K562 (cell line): ENCODE measurements around the gene RNF112. TPM values are rescaled to one million over a fixed set of nuclear protein-coding genes. Genes with fewer than 3 reads are reported as not detected.

Source experiments
- ADNP ChIP-seq: fragments of 200-800 bp; sonication (Bioruptor generic); IDR thresholded peaks from 2 replicates; pipeline ENCODE4 v1.6.1; 2016; ENCODE audit warnings: missing genetic modification characterization, missing compliant biosample characterization
- BHLHE40 ChIP-seq: IDR thresholded peaks from 2 replicates; pipeline ENCODE4 v1.6.1; 2011; ENCODE audit warnings: low read length, improper control_type of control experiment
- BRCA1 ChIP-seq, 2 experiments: fragments of 450-650 bp in 1 of 2; sonication (generic) in 1 of 2; formaldehyde crosslinking in 1 of 2; IDR thresholded peaks; 2 replicates each; pipeline versions ENCODE4 v1.5.0 to v1.6.1; 2017 to 2020; ENCODE audit warnings: mild to moderate bottlenecking in 1 of 2, missing genetic modification reagents in 1 of 2
- CC2D1A ChIP-seq: fragments of 450-650 bp; IDR thresholded peaks from 2 replicates; pipeline ENCODE4 v1.6.1; 2017; ENCODE audit warnings: mild to moderate bottlenecking
- HNRNPLL ChIP-seq: fragments of 200-400 bp; formaldehyde crosslinking; IDR thresholded peaks from 2 replicates; pipeline ENCODE4 v1.6.1; 2017; ENCODE audit warnings: low read length, low read depth, mild to moderate bottlenecking; ENCODE audit not compliant: poor library complexity, severe bottlenecking
- KLF10 ChIP-seq: fragments of 250-450 bp; sonication (Bioruptor Pico); IDR thresholded peaks from 2 replicates; pipeline ENCODE4 v1.6.1; 2021; ENCODE audit warnings: matching md5 sums
- MCM7 ChIP-seq, 2 experiments: fragments of 450-650 bp; IDR thresholded peaks; 2 replicates each; pipeline ENCODE4 v1.6.1; 2016 to 2018
- NELFE ChIP-seq: IDR thresholded peaks from 2 replicates; pipeline ENCODE4 v1.6.1; 2011; ENCODE audit warnings: mild to moderate bottlenecking; ENCODE audit not compliant: insufficient read depth, insufficient read length
- RBM22 ChIP-seq: fragments of 200-400 bp; formaldehyde crosslinking; IDR thresholded peaks from 2 replicates; pipeline ENCODE4 v1.6.1; 2018; ENCODE audit warnings: low read length, low read depth; ENCODE audit not compliant: poor library complexity, severe bottlenecking
- STAT5B ChIP-seq: fragments of 250-450 bp; sonication (Bioruptor Pico); IDR thresholded peaks from 2 replicates; pipeline ENCODE4 v1.8.0; 2021; ENCODE audit warnings: mild to moderate bottlenecking, inconsistent platforms
- TAF7 ChIP-seq: fragments of 450-650 bp; IDR thresholded peaks from 2 replicates; pipeline ENCODE4 v1.6.1; 2016; ENCODE audit warnings: missing genetic modification characterization, missing compliant biosample characterization
- ZFP30 ChIP-seq: fragments of 250-450 bp; sonication (Bioruptor Pico); IDR thresholded peaks from 2 replicates; pipeline ENCODE4 v1.8.0; 2022; ENCODE audit warnings: moderate library complexity, mild to moderate bottlenecking, inconsistent platforms, borderline replicate concordance
- ZNF316 ChIP-seq: fragments of 450-650 bp; IDR thresholded peaks from 2 replicates; pipeline ENCODE4 v1.6.1; 2016
- ZNF764 ChIP-seq: fragments of 250-450 bp; sonication (Bioruptor Pico); IDR thresholded peaks from 2 replicates; pipeline ENCODE4 v1.4.0; 2020; ENCODE audit warnings: low read depth, mild to moderate bottlenecking, moderate library complexity
- ZNF785 ChIP-seq: fragments of 250-450 bp; sonication (Bioruptor Pico); IDR thresholded peaks from 2 replicates; pipeline ENCODE4 v1.4.0; 2020; ENCODE audit warnings: mild to moderate bottlenecking
- polyA plus RNA-seq, 8 experiments: library from polyadenylated mRNA; depleted of rRNA in 4 of 8; stranded (reverse) in 5 of 8; unstranded in 3 of 8; fragments of >200 nt; fragmentation: Nextera tagmentation in 2 of 8; fragmentation: Illumina TruSeq in 1 of 8; extraction: Ambion mirVana in 2 of 8; extraction: Trizol in 1 of 8; gene quantifications; 2 replicates each; pipeline versions ENCODE4 v1.2.1 to v1.2.3, GENCODE V29; 2011 to 2014; ENCODE audit warnings: inconsistent platforms in 1 of 8, missing spikeins in 1 of 8
- total RNA-seq, 7 experiments: library from RNA; depleted of rRNA in 6 of 7; stranded (reverse); fragments of >200 nt in 6 of 7; fragmentation: Illumina TruSeq in 2 of 7; extraction: Trizol in 2 of 7; gene quantifications; 2 replicates each; pipeline versions ENCODE4 v1.2.1 to v1.2.3, GENCODE V29; 2011 to 2021; ENCODE audit warnings: low replicate concordance in 1 of 7
- TF ChIP-seq, protein P1 (sequence below): fragments of 450-650 bp; IDR thresholded peaks from 2 replicates; pipeline ENCODE4 v1.6.1; 2018; ENCODE audit not compliant: partially characterized antibody
- TF ChIP-seq, protein P2 (sequence below): fragments of 250-450 bp; sonication (Bioruptor Pico); IDR thresholded peaks from 2 replicates; pipeline ENCODE4 v1.8.0; 2021; ENCODE audit warnings: moderate library complexity, mild to moderate bottlenecking, inconsistent platforms
- TF ChIP-seq, protein P3 (sequence below): fragments of 450-650 bp; IDR thresholded peaks from 2 replicates; pipeline ENCODE4 v1.6.1; 2016; ENCODE audit warnings: mild to moderate bottlenecking
- TF ChIP-seq, protein P4 (sequence below): fragments of 250-450 bp; sonication (Bioruptor Pico); IDR thresholded peaks from 2 replicates; pipeline ENCODE4 v1.8.0; 2021; ENCODE audit warnings: mild to moderate bottlenecking, moderate library complexity
- TF ChIP-seq, protein P5 (sequence below): fragments of 450-650 bp; formaldehyde crosslinking; IDR thresholded peaks from 2 replicates; pipeline ENCODE4 v1.4.0; 2020; ENCODE audit warnings: mild to moderate bottlenecking

RNF112 gene
- total and polyA plus RNA-seq, 9 of the 15 experiments (the other 6 are each of a cell fraction or from before 2014, with no cell fraction given) = 0.05 TPM; not detected in 8

DNA sequence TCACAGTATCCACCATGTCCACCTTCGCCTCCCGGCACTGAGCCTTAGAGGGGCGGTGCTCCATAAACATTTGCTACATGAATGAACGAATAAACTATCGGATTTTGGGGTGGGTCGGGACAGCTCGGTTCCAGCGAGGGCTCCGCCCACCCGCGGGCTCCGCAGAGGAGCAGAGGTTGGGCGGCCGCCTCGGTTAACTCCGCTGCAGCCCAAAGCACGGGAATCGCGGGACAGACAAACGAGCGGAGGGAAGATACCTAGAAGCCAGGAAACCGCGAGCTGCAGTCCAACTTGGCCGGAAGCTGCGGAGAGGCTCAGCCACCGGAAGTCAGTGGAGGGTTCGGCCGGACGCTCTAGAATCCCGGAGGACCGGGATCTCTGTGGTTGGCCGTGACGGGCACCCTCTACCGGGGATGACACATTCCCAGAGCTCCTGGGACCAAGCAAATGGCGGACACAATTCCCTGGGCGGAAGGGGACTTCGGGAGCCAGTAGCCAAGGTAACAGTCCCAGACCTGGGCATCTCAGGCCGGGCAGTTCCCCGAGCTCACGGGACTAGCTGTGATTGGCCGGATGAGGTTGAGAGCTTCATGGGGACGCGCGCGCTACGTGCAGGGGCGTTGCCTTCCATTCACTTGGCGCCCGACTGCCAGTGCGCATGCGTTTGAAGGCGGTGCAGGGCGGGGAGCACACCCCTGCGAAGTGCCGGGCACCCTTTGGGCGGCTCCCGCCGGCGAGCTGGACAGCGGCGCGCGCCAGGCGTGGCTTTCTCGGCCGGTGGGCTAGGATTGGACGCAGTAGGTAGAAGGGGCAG lies 33.2 kb upstream of the RNF112 start (continued):
- TF ChIP-seq, protein P1, sequence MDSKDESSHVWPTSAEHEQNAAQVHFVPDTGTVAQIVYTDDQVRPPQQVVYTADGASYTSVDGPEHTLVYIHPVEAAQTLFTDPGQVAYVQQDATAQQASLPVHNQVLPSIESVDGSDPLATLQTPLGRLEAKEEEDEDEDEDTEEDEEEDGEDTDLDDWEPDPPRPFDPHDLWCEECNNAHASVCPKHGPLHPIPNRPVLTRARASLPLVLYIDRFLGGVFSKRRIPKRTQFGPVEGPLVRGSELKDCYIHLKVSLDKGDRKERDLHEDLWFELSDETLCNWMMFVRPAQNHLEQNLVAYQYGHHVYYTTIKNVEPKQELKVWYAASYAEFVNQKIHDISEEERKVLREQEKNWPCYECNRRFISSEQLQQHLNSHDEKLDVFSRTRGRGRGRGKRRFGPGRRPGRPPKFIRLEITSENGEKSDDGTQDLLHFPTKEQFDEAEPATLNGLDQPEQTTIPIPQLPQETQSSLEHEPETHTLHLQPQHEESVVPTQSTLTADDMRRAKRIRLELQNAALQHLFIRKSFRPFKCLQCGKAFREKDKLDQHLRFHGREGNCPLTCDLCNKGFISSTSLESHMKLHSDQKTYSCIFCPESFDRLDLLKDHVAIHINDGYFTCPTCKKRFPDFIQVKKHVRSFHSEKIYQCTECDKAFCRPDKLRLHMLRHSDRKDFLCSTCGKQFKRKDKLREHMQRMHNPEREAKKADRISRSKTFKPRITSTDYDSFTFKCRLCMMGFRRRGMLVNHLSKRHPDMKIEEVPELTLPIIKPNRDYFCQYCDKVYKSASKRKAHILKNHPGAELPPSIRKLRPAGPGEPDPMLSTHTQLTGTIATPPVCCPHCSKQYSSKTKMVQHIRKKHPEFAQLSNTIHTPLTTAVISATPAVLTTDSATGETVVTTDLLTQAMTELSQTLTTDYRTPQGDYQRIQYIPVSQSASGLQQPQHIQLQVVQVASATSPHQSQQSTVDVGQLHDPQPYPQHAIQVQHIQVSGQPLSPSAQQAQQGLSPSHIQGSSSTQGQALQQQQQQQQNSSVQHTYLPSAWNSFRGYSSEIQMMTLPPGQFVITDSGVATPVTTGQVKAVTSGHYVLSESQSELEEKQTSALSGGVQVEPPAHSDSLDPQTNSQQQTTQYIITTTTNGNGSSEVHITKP = peak; percentile 91
- no peak for TF ChIP-seq NELFE
- TF ChIP-seq, protein P2, sequence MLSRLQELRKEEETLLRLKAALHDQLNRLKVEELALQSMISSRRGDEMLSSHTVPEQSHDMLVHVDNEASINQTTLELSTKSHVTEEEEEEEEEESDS (CRISPR knock-in tag) = no peak
- TF ChIP-seq KLF10 (CRISPR knock-in tag) = no peak
- TF ChIP-seq ZFP30 (CRISPR knock-in tag) = no peak
- TF ChIP-seq RBM22 = no peak
- TF ChIP-seq CC2D1A = no peak
- no peak for TF ChIP-seq STAT5B
- TF ChIP-seq, protein P3, sequence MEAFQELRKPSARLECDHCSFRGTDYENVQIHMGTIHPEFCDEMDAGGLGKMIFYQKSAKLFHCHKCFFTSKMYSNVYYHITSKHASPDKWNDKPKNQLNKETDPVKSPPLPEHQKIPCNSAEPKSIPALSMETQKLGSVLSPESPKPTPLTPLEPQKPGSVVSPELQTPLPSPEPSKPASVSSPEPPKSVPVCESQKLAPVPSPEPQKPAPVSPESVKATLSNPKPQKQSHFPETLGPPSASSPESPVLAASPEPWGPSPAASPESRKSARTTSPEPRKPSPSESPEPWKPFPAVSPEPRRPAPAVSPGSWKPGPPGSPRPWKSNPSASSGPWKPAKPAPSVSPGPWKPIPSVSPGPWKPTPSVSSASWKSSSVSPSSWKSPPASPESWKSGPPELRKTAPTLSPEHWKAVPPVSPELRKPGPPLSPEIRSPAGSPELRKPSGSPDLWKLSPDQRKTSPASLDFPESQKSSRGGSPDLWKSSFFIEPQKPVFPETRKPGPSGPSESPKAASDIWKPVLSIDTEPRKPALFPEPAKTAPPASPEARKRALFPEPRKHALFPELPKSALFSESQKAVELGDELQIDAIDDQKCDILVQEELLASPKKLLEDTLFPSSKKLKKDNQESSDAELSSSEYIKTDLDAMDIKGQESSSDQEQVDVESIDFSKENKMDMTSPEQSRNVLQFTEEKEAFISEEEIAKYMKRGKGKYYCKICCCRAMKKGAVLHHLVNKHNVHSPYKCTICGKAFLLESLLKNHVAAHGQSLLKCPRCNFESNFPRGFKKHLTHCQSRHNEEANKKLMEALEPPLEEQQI = no peak
- no peak for TF ChIP-seq ZNF764 (CRISPR knock-in tag)
- TF ChIP-seq, protein P4, sequence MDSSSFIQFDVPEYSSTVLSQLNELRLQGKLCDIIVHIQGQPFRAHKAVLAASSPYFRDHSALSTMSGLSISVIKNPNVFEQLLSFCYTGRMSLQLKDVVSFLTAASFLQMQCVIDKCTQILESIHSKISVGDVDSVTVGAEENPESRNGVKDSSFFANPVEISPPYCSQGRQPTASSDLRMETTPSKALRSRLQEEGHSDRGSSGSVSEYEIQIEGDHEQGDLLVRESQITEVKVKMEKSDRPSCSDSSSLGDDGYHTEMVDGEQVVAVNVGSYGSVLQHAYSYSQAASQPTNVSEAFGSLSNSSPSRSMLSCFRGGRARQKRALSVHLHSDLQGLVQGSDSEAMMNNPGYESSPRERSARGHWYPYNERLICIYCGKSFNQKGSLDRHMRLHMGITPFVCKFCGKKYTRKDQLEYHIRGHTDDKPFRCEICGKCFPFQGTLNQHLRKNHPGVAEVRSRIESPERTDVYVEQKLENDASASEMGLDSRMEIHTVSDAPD (CRISPR knock-in tag) = no peak
- no peak for TF ChIP-seq BRCA1 (IDR thresholded peaks at IDR 0.05)
- no peak for TF ChIP-seq BRCA1 (CRISPR knock-in tag; IDR thresholded peaks at IDR 0.05)
- TF ChIP-seq ADNP (tag) = no peak
- no peak for TF ChIP-seq MCM7 (IDR thresholded peaks at IDR 0.05)
- no peak for TF ChIP-seq ZNF785 (CRISPR knock-in tag)
- TF ChIP-seq, protein P5, sequence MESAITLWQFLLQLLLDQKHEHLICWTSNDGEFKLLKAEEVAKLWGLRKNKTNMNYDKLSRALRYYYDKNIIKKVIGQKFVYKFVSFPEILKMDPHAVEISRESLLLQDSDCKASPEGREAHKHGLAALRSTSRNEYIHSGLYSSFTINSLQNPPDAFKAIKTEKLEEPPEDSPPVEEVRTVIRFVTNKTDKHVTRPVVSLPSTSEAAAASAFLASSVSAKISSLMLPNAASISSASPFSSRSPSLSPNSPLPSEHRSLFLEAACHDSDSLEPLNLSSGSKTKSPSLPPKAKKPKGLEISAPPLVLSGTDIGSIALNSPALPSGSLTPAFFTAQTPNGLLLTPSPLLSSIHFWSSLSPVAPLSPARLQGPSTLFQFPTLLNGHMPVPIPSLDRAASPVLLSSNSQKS (CRISPR knock-in tag) = no peak
- TF ChIP-seq TAF7 (tag) = peak; percentile 47; the same call in 1 of the 2 replicates
- peak; percentile 84 for TF ChIP-seq HNRNPLL
- TF ChIP-seq BHLHE40 = peak; percentile 87
- no peak for TF ChIP-seq ZNF316
